NB4 (cell line): Measurements from ENCODE around the gene ETV6.

ENCODE experiments used
- DNase-seq: peaks from one replicate; pipeline ENCODE4 v3.0.0; 2010; ENCODE audit warnings: low read depth
- H3K4me3 ChIP-seq: one replicate; pipeline ENCODE4 v1.5.1; 2011; ENCODE audit warnings: mild to moderate bottlenecking, low read depth, low read length, moderate library complexity
- CTCF ChIP-seq: IDR thresholded peaks from one replicate; pipeline ENCODE4 v1.5.1; 2012; ENCODE audit warnings: low read depth, low read length
- MYC ChIP-seq: IDR thresholded peaks from 2 replicates; pipeline ENCODE4 v1.6.1; 2011; ENCODE audit warnings: low read depth, low read length
- POLR2A ChIP-seq: IDR thresholded peaks from 2 replicates; pipeline ENCODE4 v1.6.1; 2011; ENCODE audit warnings: mild to moderate bottlenecking; ENCODE audit not compliant: insufficient read length; ENCODE audit errors: extremely low read depth
- TF ChIP-seq, protein P1 (sequence below): IDR thresholded peaks from 2 replicates; pipeline ENCODE4 v1.6.1; 2011; ENCODE audit warnings: low read depth, low read length

The ETV6 gene

GRCh38 chr12:11702959-11703358 is 53.5 kb downstream of the ETV6 start:
- DNase-seq = no peak
- H3K4me3 ChIP-seq = no peak overlapping the region
- TF ChIP-seq CTCF (no peak), POLR2A (no peak), MYC (no peak)
- TF ChIP-seq, protein P1, sequence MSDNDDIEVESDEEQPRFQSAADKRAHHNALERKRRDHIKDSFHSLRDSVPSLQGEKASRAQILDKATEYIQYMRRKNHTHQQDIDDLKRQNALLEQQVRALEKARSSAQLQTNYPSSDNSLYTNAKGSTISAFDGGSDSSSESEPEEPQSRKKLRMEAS = no peak

DNA sequence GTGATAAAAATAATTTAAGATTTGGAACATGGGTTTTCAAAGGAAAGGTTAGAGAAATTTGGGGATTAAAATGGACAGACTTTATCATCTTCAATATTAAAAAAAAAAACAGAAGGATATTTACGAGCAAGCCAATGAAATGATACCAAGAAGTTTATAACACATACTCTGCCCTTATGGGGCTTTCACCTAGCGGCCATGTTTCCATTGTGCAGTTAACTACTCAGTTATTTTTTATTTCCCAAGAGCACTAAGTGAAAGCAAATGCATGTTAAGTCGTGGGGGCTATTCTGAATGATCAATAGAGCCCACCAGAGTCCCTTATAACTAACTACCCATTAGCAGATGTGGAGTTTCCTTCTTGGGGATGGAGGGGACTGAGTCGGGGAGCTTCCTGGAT is 53.9 kb downstream of the ETV6 start:
- H3K4me3 ChIP-seq = no peak overlapping the region
- no peak for DNase-seq
- TF ChIP-seq MYC (no peak), CTCF (no peak), POLR2A (no peak)
- TF ChIP-seq, protein P1 = no peak

- TF ChIP-seq, protein P1 = no peak
- no peak for TF ChIP-seq CTCF
- TF ChIP-seq POLR2A = no peak
- no peak for TF ChIP-seq MYC
- DNase-seq = peak; percentile 25
- no peak overlapping the region for H3K4me3 ChIP-seq
Observed at GRCh38 chr12:11704089-11704488, 54.6 kb downstream of the ETV6 start.

GRCh38 chr12:11705010-11705409 is 55.5 kb downstream of the ETV6 start:
- TF ChIP-seq CTCF = no peak
- peak; percentile 27 for DNase-seq
- no peak overlapping the region for H3K4me3 ChIP-seq

- H3K4me3 ChIP-seq = no peak overlapping the region
- no peak for TF ChIP-seq POLR2A
- TF ChIP-seq, protein P1 = no peak
- TF ChIP-seq MYC = no peak
- no peak for TF ChIP-seq CTCF
- DNase-seq = no peak
Observed at GRCh38 chr12:11706509-11707379, 57.3 kb downstream of the ETV6 start.
